ENCODE results near the gene ABHD3.
"Not testable (repeated sequence)": the region's sequence is repeated elsewhere in the genome, so short reads cannot be mapped to it uniquely, and the experiment has no call there.

The ABHD3 gene

DNA sequence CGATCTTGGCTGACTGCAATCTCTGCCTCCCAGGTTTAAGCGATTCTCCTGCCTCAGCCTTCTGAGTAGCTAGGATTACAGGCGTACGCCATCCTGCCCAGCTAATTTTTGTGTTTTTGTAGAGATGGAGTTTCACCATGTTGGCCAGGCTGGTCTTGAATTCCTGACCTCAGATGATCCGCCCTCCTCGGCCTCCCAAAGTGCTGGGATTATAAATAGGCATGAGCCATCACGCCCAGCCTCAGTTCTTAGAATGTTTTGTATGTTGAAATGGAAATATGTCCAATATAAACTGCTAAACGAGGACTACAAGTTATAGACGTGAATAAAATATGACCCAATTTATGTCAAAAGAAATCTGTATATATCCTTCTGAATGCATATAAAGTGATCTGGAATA lies 82.9 kb downstream of the ABHD3 start:
- not testable (repeated sequence) for H3K27ac ChIP-seq (ENCODE audit: low read depth, low read length); H3K4me1 ChIP-seq (ENCODE audit: control insufficient read depth, insufficient read depth, low read length); H3K27me3 ChIP-seq (ENCODE audit: control insufficient read depth, insufficient read depth, low read length); H3K4me3 ChIP-seq (ENCODE audit: low read length); H3K9ac ChIP-seq (ENCODE audit: low read length)
- peaks cover 12% of the 10 kb centered on the region for H3K36me3 ChIP-seq (ENCODE audit: control insufficient read depth, insufficient read depth, low read length)

DNA sequence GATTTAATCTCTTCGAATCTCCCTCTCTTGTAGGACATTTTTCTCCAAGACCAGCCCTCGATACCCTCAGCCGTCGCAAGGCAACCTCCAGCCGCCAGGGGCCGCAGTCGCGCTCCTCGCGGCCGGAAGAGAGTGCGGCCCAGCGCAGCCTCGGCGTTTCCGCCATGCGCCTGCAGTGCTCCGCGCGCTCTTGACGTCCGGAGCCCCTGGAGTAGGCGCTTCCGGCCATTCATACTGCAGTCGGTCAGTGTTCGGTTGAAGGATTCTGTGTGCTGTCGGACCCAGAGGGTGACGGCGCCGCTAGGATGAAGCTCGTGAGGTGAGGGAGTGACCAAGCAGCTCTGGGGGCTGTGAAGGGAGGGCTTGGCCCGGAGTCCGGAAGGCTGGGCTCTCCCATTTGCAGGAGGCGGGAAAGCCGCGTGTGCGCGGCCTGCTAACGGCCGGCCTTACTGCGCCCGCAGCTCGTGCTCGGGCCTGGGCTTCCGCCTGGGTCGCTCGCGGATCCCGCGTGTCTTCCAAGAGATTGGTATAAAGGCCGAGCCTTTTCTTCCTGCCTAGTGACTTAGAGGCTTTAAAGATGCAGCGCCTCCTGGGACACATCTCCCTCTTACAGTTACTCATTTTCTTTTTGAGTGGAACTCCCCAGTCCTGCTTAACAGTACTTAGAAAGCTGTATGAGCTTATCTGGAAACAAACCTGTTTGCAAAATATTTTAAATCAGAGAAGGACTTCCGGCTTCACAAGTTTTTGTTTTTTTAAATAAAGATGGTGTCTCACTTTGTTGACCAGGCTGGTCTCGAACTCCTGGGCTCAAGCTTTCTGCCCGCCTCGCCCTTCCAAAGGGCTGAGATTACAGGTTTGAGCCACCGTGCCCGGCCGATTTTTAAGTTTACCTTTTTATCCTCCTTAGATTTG lies 92.2 kb downstream of the ABHD3 start, which contains the start of gene SNRPD1:
Gene SNRPD1, plus strand, starts transcription at position 190 of the 915 bp plus-strand sequence. Its CDS starts 116 bp downstream, at position 306.
- no peaks in the 10 kb centered on the region for H3K27me3 ChIP-seq (ENCODE audit: control insufficient read depth, insufficient read depth, low read length)
- H3K36me3 ChIP-seq (ENCODE audit: control insufficient read depth, insufficient read depth, low read length) = no peaks in the 10 kb centered on the region
- H3K27ac ChIP-seq (ENCODE audit: low read depth, low read length) = peak within 1 kb of the TSS; percentile 71
- H3K4me1 ChIP-seq (ENCODE audit: control insufficient read depth, insufficient read depth, low read length) = peaks cover 6% of the 10 kb centered on the region
- peak within 1 kb of the TSS; percentile 93 for H3K4me3 ChIP-seq (ENCODE audit: low read length)
- H3K9ac ChIP-seq (ENCODE audit: low read length) = peak within 1 kb of the TSS; percentile 84

DNA sequence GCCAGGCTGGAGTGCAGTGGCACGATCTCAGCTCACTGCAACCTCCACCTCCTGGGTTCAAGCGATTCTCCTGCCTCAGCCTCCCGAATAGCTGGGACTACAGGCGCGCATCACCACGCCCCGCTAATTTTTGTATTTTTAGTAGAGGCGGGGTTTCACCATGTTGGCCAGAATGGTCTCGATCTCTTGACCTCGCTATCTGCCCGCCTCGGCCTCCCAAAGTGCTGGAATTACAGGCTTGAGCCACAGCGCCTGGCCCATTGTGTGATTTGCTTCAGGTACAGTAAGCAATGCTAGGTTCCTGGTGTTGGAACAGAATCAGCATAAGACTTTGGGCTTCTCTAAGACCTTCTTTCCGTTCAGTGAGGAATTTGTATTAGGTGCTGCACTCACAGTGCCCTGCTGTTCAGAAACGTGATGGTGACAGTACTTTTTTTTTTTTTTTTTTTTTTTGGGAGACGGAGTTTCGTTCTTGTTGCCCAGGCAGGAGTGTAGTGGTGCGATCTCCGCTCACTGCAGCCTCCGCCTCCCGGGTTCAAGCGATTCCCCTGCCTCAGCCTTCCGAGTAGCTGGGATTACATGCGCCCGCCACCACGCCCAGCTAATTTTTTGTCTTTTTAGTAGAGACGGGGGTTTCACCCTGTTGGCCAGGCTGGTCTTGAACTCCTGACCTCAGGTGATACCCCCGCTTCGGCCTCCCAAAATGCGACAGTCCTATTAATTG lies 93.0 kb downstream of the ABHD3 start:
- not testable (repeated sequence) for H3K9ac ChIP-seq (ENCODE audit: low read length); H3K4me1 ChIP-seq (ENCODE audit: control insufficient read depth, insufficient read depth, low read length); H3K27me3 ChIP-seq (ENCODE audit: control insufficient read depth, insufficient read depth, low read length); H3K36me3 ChIP-seq (ENCODE audit: control insufficient read depth, insufficient read depth, low read length); H3K27ac ChIP-seq (ENCODE audit: low read depth, low read length)
- H3K4me3 ChIP-seq (ENCODE audit: low read length) = peak overlapping the region; percentile 93

DNA sequence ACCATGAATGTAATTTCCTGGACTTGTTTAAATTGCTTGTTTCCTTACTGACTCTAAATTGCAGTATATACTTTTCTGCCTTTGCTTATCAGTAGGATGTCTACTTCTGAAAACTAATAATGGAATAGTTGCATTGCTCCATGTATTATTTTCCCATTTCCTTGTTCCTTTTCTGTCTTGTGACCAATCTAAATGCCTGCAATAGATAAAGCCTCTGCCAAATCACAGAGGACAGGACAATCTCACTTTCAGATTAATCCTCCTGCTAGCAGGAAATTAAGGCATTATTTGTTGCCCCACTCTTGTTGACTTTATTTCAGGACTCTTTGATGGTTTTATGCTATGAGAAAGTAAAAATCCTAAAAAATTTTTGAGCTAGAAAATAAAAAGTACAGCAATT lies 99.4 kb downstream of the ABHD3 start:
- Histone ChIP-seq H3K4me1 (ENCODE audit: control insufficient read depth, insufficient read depth, low read length) (no peaks in the 10 kb centered on the region), H3K9ac (ENCODE audit: low read length) (no peak overlapping the region), H3K27ac (ENCODE audit: low read depth, low read length) (no peak overlapping the region), H3K36me3 (ENCODE audit: control insufficient read depth, insufficient read depth, low read length) (no peaks in the 10 kb centered on the region), H3K27me3 (ENCODE audit: control insufficient read depth, insufficient read depth, low read length) (no peaks in the 10 kb centered on the region), H3K4me3 (ENCODE audit: low read length) (no peak overlapping the region)

DNA sequence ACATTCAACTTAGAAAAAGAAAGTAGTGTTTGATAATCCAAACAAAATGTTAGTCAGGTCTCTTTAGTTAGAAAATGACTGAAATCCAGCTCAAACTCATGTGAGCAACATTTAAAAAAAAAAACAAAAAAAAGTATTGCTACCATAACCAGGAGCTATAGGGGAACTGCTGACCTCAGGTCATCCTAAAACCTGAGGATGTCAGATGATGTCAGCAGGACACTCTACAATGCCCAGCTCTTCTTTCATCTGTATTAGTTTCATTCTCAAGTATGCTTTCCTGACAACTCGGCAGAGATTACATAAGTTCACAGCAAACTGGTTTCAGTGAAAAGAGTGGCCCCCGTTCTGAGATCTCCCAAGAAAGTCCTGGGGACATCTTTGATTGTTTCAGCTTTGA lies 99.9 kb downstream of the ABHD3 start:
- no peak overlapping the region for H3K9ac ChIP-seq (ENCODE audit: low read length)
- H3K4me1 ChIP-seq (ENCODE audit: control insufficient read depth, insufficient read depth, low read length) = no peaks in the 10 kb centered on the region
- H3K36me3 ChIP-seq (ENCODE audit: control insufficient read depth, insufficient read depth, low read length) = no peaks in the 10 kb centered on the region
- H3K4me3 ChIP-seq (ENCODE audit: low read length) = no peak overlapping the region
- H3K27me3 ChIP-seq (ENCODE audit: control insufficient read depth, insufficient read depth, low read length) = no peaks in the 10 kb centered on the region
- H3K27ac ChIP-seq (ENCODE audit: low read depth, low read length) = no peak overlapping the region

DNA sequence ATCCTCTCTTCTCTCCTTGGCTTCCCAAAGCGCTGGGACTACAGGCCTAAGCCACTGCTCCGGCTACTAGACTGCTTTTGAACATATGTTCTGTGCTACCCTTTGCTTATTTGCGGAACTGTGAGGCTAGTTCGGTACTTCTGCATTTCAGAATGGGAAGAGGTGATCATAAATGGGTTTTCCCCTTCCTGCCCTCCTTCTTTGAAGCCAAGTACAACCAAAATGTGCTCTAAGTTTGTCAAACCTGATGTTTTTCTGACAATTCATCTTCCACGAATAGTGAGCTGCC lies 102.3 kb downstream of the ABHD3 start:
- no peak overlapping the region for H3K9ac ChIP-seq (ENCODE audit: low read length)
- no peaks in the 10 kb centered on the region for H3K36me3 ChIP-seq (ENCODE audit: control insufficient read depth, insufficient read depth, low read length)
- no peaks in the 10 kb centered on the region for H3K27me3 ChIP-seq (ENCODE audit: control insufficient read depth, insufficient read depth, low read length)
- no peak overlapping the region for H3K4me3 ChIP-seq (ENCODE audit: low read length)
- no peaks in the 10 kb centered on the region for H3K4me1 ChIP-seq (ENCODE audit: control insufficient read depth, insufficient read depth, low read length)
- H3K27ac ChIP-seq (ENCODE audit: low read depth, low read length) = no peak overlapping the region
